Activated T-cell treated with anti-CD3 and anti-CD28 coated beads, Interleukin-2, amount 50 U/mL, for 72 hours (primary cell): ENCODE measurements around the gene ERC2. TPM values are rescaled to one million over a fixed set of nuclear protein-coding genes. Genes with fewer than 3 reads are reported as not detected.

Experiments used
- ATAC-seq, 2 donors: fragments of 150-1000 bp; cut with Tn5 transposase; replicated peaks in 1 of 2; 2 replicates each; pipeline ENCODE4 v1.10.0; 2021; ENCODE audit warnings: moderate library complexity in 2 of 2, mild to moderate bottlenecking in 1 of 2
- DNase-seq, 2 donors: peaks; one replicate each; pipeline ENCODE4 v3.0.0; 2021 to 2022; ENCODE audit warnings: mixed read lengths in 1 of 2
- H3K27ac Mint-ChIP-seq: one replicate; pipeline ENCODE4 v1.8.0; 2022; ENCODE audit warnings: mild to moderate bottlenecking, moderate library complexity, mixed read lengths
- H3K27me3 Mint-ChIP-seq: one replicate; pipeline ENCODE4 v1.8.0; 2022; ENCODE audit warnings: low read depth, mixed read lengths
- H3K36me3 Mint-ChIP-seq, 2 donors: one replicate each; pipeline ENCODE4 v1.8.0; 2022; ENCODE audit warnings: mixed read lengths in 2 of 2, mild to moderate bottlenecking in 1 of 2; ENCODE audit not compliant: insufficient read depth in 2 of 2
- H3K4me1 Mint-ChIP-seq: one replicate; pipeline ENCODE4 v1.8.0; 2022; ENCODE audit warnings: low read depth, mixed read lengths
- H3K4me3 Mint-ChIP-seq, 2 donors: one replicate each; pipeline ENCODE4 v1.8.0; 2022; ENCODE audit warnings: mild to moderate bottlenecking in 2 of 2, mixed read lengths in 2 of 2, moderate library complexity in 2 of 2
- H3K9me3 Mint-ChIP-seq, 2 donors: one replicate each; pipeline ENCODE4 v1.8.0; 2022; ENCODE audit warnings: mixed read lengths in 2 of 2
- total RNA-seq, 2 donors: library from RNA; stranded (reverse); gene quantifications; one replicate each; pipeline ENCODE4 v1.2.3, GENCODE V29; 2022

ERC2 gene
- total RNA-seq, 2 donors from 2014 or later = 0.19 to 0.35 TPM

DNA sequence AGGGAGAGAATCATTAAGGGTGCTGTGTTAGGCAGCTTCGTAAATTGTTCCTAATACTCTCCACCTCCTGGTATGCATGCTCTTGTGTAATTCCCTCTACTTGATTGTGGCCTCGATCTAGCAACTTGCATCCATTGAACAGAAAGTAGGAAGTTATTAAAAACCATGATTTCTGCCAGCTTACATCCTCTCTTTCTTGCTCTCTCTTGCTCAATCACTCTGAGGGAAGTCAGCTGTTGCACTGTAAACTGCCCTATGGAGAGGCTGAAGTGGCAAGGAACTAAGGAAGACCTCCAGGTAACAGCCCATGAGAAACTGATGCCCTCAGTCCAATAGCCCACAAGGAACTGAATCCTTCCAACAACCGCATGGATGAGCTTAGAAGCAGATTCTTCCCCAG lies 92.6 kb downstream of the ERC2 start:
- peaks cover 6% of the 10 kb centered on the region in 2 donors for H3K9me3 Mint-ChIP-seq

GRCh38 chr3:56373386-56373785 lies 94.9 kb downstream of the ERC2 start:
- H3K4me3 Mint-ChIP-seq = no peak overlapping the region
- H3K9me3 Mint-ChIP-seq = peaks cover 6% of the 10 kb centered on the region in 2 donors
- H3K36me3 Mint-ChIP-seq = peaks cover 0 to 1% of the 10 kb centered on the region in 2 donors
- no peaks in the 10 kb centered on the region for H3K4me1 Mint-ChIP-seq
- peaks cover 13% of the 10 kb centered on the region for H3K27me3 Mint-ChIP-seq
- no peak for DNase-seq
- no peak for ATAC-seq
- H3K27ac Mint-ChIP-seq = no peak overlapping the region

More for the DNA sequence above, 92.6 kb downstream of the ERC2 start:
- H3K27ac Mint-ChIP-seq = no peak overlapping the region
- H3K27me3 Mint-ChIP-seq = peaks cover 28% of the 10 kb centered on the region
- ATAC-seq (no peak), DNase-seq (no peak)
- no peak overlapping the region for H3K4me3 Mint-ChIP-seq
- H3K36me3 Mint-ChIP-seq = peaks cover 0 to 1% of the 10 kb centered on the region in 2 donors
- H3K4me1 Mint-ChIP-seq = no peaks in the 10 kb centered on the region

DNA sequence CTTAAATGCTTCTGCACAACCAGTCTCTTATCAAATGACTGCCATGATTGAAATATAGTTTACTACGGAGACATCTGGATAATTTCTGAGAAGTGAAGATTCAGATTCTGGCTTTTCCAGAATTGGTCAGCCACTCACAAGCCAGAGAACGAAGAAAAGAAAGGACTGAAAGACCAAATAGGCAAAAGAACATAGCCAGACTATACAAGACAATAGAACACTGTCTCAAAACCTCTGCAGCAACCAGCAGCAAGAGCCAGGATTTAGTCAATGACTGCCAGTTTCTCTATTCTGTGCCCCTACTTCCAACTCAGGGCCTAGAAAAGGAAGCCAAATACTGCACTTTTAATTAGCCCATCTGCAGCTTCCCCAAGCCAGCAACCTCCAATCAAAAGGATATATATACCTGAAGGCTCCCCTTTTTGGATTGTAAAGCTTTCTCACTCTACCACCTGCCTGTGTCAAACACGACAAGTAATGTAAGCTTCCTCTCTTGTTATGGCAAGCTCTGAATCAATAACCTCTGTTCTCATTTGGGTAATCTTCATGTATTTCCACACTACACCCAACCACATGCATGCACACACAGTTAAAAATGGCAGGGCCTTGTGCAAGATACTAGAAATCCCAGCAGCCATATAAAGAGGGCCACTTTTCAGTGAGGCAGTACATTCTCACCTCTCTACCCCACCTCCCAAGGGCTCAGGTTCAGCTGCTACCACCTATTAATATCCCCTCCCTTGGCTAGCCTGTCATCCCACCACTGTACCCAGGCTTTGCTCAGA lies 97.1 kb downstream of the ERC2 start:
- ATAC-seq (no peak), DNase-seq (no peak)
- Mint-ChIP-seq H3K9me3 (peaks cover 3 to 6% of the 10 kb centered on the region in 2 donors), H3K36me3 (peaks cover 0 to 1% of the 10 kb centered on the region in 2 donors), H3K27ac (no peak overlapping the region), H3K4me1 (no peaks in the 10 kb centered on the region), H3K27me3 (peaks cover 13% of the 10 kb centered on the region), H3K4me3 (no peak overlapping the region)

- Mint-ChIP-seq H3K4me3 (no peak overlapping the region), H3K27ac (no peak overlapping the region), H3K36me3 (no peaks in the 10 kb centered on the region), H3K4me1 (no peaks in the 10 kb centered on the region), H3K9me3 (peaks cover under 1% of the 10 kb centered on the region in 2 donors), H3K27me3 (peaks cover 2% of the 10 kb centered on the region)
- DNase-seq = no peak
- ATAC-seq = no peak
These were observed 98.4 kb downstream of the ERC2 start for GRCh38 chr3:56369914-56370313.

DNA sequence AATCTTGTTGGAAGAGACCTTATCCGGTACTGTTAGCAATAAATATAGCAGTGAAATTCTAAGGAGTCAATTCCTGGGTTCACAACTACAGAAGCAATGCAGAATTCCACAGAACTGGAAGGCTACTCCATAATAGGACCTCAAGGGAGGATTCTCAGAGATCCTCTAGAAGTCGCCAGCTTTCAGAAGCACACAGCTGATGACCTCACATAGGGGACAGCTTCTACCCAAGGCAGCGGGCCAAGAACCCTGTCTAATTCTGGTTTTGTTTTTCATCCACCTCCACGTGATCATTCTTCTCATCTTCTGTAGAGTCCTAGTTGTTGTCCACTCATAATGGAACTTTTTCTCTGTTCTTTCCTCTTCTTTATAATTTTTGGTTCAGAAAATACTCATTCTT lies 99.4 kb downstream of the ERC2 start:
- H3K36me3 Mint-ChIP-seq = no peaks in the 10 kb centered on the region
- H3K9me3 Mint-ChIP-seq = no peaks in the 10 kb centered on the region
- H3K4me1 Mint-ChIP-seq = no peaks in the 10 kb centered on the region
- DNase-seq (no peak), ATAC-seq (no peak)
- no peak overlapping the region for H3K4me3 Mint-ChIP-seq
- no peaks in the 10 kb centered on the region for H3K27me3 Mint-ChIP-seq
- no peak overlapping the region for H3K27ac Mint-ChIP-seq

GRCh38 chr3:56366641-56367162 lies 101.6 kb downstream of the ERC2 start:
- Mint-ChIP-seq H3K4me1 (no peaks in the 10 kb centered on the region), H3K27me3 (peaks cover 10% of the 10 kb centered on the region), H3K4me3 (no peak overlapping the region), H3K27ac (no peak overlapping the region), H3K36me3 (no peaks in the 10 kb centered on the region), H3K9me3 (no peaks in the 10 kb centered on the region)
- DNase-seq = no peak
- ATAC-seq = no peak

- Mint-ChIP-seq H3K27ac (no peak overlapping the region), H3K36me3 (no peaks in the 10 kb centered on the region), H3K9me3 (peaks cover 0 to 3% of the 10 kb centered on the region in 2 donors), H3K27me3 (peaks cover 13% of the 10 kb centered on the region), H3K4me3 (no peak overlapping the region), H3K4me1 (no peaks in the 10 kb centered on the region)
- no peak for DNase-seq
- no peak for ATAC-seq
These were observed 102.2 kb downstream of the ERC2 start for GRCh38 chr3:56365905-56366640.

GRCh38 chr3:56364665-56365064 lies 103.6 kb downstream of the ERC2 start:
- H3K9me3 Mint-ChIP-seq = peaks cover 0 to 5% of the 10 kb centered on the region in 2 donors
- H3K4me1 Mint-ChIP-seq = no peaks in the 10 kb centered on the region
- DNase-seq (no peak), ATAC-seq (no peak)
- H3K27ac Mint-ChIP-seq = no peak overlapping the region
- H3K36me3 Mint-ChIP-seq = no peaks in the 10 kb centered on the region
- peaks cover 16% of the 10 kb centered on the region for H3K27me3 Mint-ChIP-seq
- no peak overlapping the region for H3K4me3 Mint-ChIP-seq

DNA sequence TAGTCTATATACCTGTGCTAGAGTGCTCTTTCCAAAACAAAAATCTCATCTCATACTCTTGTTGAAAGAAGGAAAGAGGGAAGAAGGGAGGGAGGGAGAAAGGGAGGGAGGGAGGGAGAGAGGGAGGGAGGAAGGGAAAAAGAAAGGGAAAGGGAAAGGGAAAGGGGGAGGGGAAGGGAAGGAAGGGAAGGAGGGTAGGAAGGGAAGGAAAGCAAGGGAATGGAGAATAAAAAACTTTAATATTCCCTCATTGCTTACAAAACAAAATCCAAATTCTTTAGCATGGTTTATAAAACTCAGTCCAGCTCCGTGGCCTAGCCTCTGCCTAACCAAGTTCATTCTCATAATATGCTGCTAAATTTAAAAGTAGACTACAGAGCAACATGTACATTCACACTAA lies 104.5 kb downstream of the ERC2 start:
- no peak overlapping the region for H3K4me3 Mint-ChIP-seq
- ATAC-seq = no peak

DNA sequence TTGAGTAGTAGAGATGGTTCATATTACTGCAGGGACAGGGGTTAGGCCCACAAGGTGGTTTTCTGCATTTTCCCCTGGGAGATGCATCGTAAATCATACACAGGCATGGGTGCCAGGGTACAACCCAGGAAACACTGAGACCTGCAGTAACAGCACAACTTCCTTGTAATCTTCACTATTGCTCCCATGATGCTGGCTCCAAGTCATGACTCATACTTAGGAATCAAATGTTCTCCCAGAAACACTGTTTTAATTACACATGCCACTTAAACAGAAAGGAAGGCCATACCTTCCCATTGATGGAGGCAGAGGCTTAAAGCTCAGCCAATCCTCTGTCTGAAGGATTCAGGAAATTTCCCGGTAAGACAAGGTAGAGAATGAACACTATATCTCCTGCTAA lies 106.5 kb downstream of the ERC2 start:
- peaks cover 16% of the 10 kb centered on the region for H3K27me3 Mint-ChIP-seq
- DNase-seq = no peak
- peaks cover 0 to 5% of the 10 kb centered on the region in 2 donors for H3K9me3 Mint-ChIP-seq
- H3K4me3 Mint-ChIP-seq = no peak overlapping the region
- H3K27ac Mint-ChIP-seq = no peak overlapping the region
- no peak for ATAC-seq
- no peaks in the 10 kb centered on the region for H3K36me3 Mint-ChIP-seq
- no peaks in the 10 kb centered on the region for H3K4me1 Mint-ChIP-seq

More for the DNA sequence above, 104.5 kb downstream of the ERC2 start:
- peaks cover 16% of the 10 kb centered on the region for H3K27me3 Mint-ChIP-seq
- no peaks in the 10 kb centered on the region for H3K4me1 Mint-ChIP-seq
- no peaks in the 10 kb centered on the region for H3K36me3 Mint-ChIP-seq
- DNase-seq = no peak
- no peak overlapping the region for H3K27ac Mint-ChIP-seq
- peaks cover 0 to 5% of the 10 kb centered on the region in 2 donors for H3K9me3 Mint-ChIP-seq

GRCh38 chr3:56357266-56357665 lies 111.0 kb downstream of the ERC2 start:
- no peak overlapping the region for H3K27ac Mint-ChIP-seq

GRCh38 chr3:56356808-56357207 lies 111.5 kb downstream of the ERC2 start:
- no peak overlapping the region for H3K4me3 Mint-ChIP-seq
- H3K27ac Mint-ChIP-seq = no peak overlapping the region
- no peak for DNase-seq
- peaks cover 6% of the 10 kb centered on the region for H3K27me3 Mint-ChIP-seq
- peaks cover 0 to 5% of the 10 kb centered on the region in 2 donors for H3K9me3 Mint-ChIP-seq
- ATAC-seq = no peak
- H3K36me3 Mint-ChIP-seq = no peaks in the 10 kb centered on the region
- no peaks in the 10 kb centered on the region for H3K4me1 Mint-ChIP-seq

More at GRCh38 chr3:56357266-56357665, 111.0 kb downstream of the ERC2 start:
- no peak for ATAC-seq
- Mint-ChIP-seq H3K9me3 (peaks cover 0 to 5% of the 10 kb centered on the region in 2 donors), H3K36me3 (no peaks in the 10 kb centered on the region), H3K4me3 (no peak overlapping the region), H3K4me1 (no peaks in the 10 kb centered on the region), H3K27me3 (peaks cover 6% of the 10 kb centered on the region)
- no peak for DNase-seq

GRCh38 chr3:56355570-56356185 lies 112.6 kb downstream of the ERC2 start:
- no peak for DNase-seq
- Mint-ChIP-seq H3K4me3 (no peak overlapping the region), H3K27ac (no peak overlapping the region), H3K36me3 (no peaks in the 10 kb centered on the region), H3K27me3 (no peaks in the 10 kb centered on the region), H3K4me1 (no peaks in the 10 kb centered on the region), H3K9me3 (no peaks in the 10 kb centered on the region)
- no peak for ATAC-seq
